Measurements from ENCODE around the gene NHLRC1. TPM values are rescaled to one million over a fixed set of nuclear protein-coding genes. Genes with fewer than 3 reads are reported as not detected.

The NHLRC1 gene
- total and polyA plus RNA-seq, 7 donors = 0.84 to 3.2 (median 2.2) TPM

GRCh38 chr6:18119236-18119635 lies 3.2 kb downstream of the NHLRC1 start:
- no peaks in the 10 kb centered on the region for H3K9me3 ChIP-seq
- WGBS, 3 donors = 63 to 88% (median 71%) methylated on average over 5 of the region's 5 CpGs
- intact Hi-C loops (cut with DNase I) = no loop called here
- H3K27me3 ChIP-seq (ENCODE audit: insufficient read depth in 3 of 3, low read length in 2 of 3) = no peaks in the 10 kb centered on the region
- no peak overlapping the region for H3K27ac ChIP-seq
- peaks cover 12% of the 10 kb centered on the region for H3K4me1 ChIP-seq
- no peak for TF ChIP-seq CTCF (IDR thresholded peaks at IDR 0.05)
- no peak overlapping the region for H3K4me3 ChIP-seq
- DNase-seq = no peak
- H3K36me3 ChIP-seq (ENCODE audit: insufficient read depth in 1 of 2, low read depth in 1 of 2) = no peaks in the 10 kb centered on the region
- ATAC-seq = no peak

GRCh38 chr6:18118330-18118729 lies 4.1 kb downstream of the NHLRC1 start:
- peaks cover 12% of the 10 kb centered on the region for H3K4me1 ChIP-seq
- intact Hi-C loops (cut with DNase I) = no loop called here
- DNase-seq (no peak), ATAC-seq (no peak)
- no peaks in the 10 kb centered on the region for H3K36me3 ChIP-seq (ENCODE audit: insufficient read depth in 1 of 2, low read depth in 1 of 2)
- TF ChIP-seq CTCF (IDR thresholded peaks at IDR 0.05) = no peak
- no peak overlapping the region for H3K4me3 ChIP-seq
- no peaks in the 10 kb centered on the region for H3K9me3 ChIP-seq
- H3K27me3 ChIP-seq (ENCODE audit: insufficient read depth in 3 of 3, low read length in 2 of 3) = no peaks in the 10 kb centered on the region
- no peak overlapping the region for H3K27ac ChIP-seq
- WGBS, 3 donors = 13 to 33% (median 27%) methylated on average over 3 of the region's 3 CpGs

- ATAC-seq (no peak), DNase-seq (no peak)
- Histone ChIP-seq H3K27me3 (ENCODE audit: insufficient read depth in 3 of 3, low read length in 2 of 3) (no peaks in the 10 kb centered on the region), H3K27ac (no peak overlapping the region), H3K9me3 (no peaks in the 10 kb centered on the region), H3K4me3 (no peak overlapping the region), H3K36me3 (ENCODE audit: insufficient read depth in 1 of 2, low read depth in 1 of 2) (no peaks in the 10 kb centered on the region), H3K4me1 (peaks cover 12% of the 10 kb centered on the region)
- no peak for TF ChIP-seq CTCF (IDR thresholded peaks at IDR 0.05)
- WGBS, 3 donors = 82 to 89% (median 84%) methylated on average over 5 of the region's 5 CpGs
- intact Hi-C loops (cut with DNase I) = no loop called here
These were observed 5.3 kb downstream of the NHLRC1 start for GRCh38 chr6:18117136-18117535.

- intact Hi-C loops (cut with DNase I) = no loop called here
- Histone ChIP-seq H3K9me3 (no peaks in the 10 kb centered on the region), H3K27me3 (ENCODE audit: insufficient read depth in 3 of 3, low read length in 2 of 3) (no peaks in the 10 kb centered on the region), H3K27ac (no peak overlapping the region), H3K4me3 (no peak overlapping the region), H3K4me1 (no peaks in the 10 kb centered on the region), H3K36me3 (ENCODE audit: insufficient read depth in 1 of 2, low read depth in 1 of 2) (no peaks in the 10 kb centered on the region)
- DNase-seq (no peak), ATAC-seq (no peak)
- 91 to 93% (median 91%) methylated on average over 2 of the region's 2 CpGs for WGBS, 3 donors
- no peak for TF ChIP-seq CTCF (IDR thresholded peaks at IDR 0.05)
These were observed 7.1 kb downstream of the NHLRC1 start for GRCh38 chr6:18115356-18115755.

- ATAC-seq = peak; percentile 97 to 100 (median 99)
- Histone ChIP-seq H3K27me3 (ENCODE audit: insufficient read depth in 3 of 3, low read length in 2 of 3) (no peaks in the 10 kb centered on the region), H3K4me3 (no peak overlapping the region), H3K27ac (peak overlapping the region; percentile 73), H3K4me1 (peaks cover 8% of the 10 kb centered on the region), H3K9me3 (peaks cover 8% of the 10 kb centered on the region), H3K36me3 (ENCODE audit: insufficient read depth in 1 of 2, low read depth in 1 of 2) (no peaks in the 10 kb centered on the region)
- no peak for TF ChIP-seq CTCF (IDR thresholded peaks at IDR 0.05)
- intact Hi-C loops (cut with DNase I) = no loop called here
- DNase-seq = no peak
These were observed 12.3 kb downstream of the NHLRC1 start for GRCh38 chr6:18110162-18110561.
